GM21367 (cell line): ENCODE results near the gene SLC26A6.

Experiments
- ATAC-seq: cut with Tn5 transposase; IDR thresholded peaks from one replicate; pipeline ENCODE4 v1.9.1; 2021; ENCODE audit not compliant: unreplicated experiment

The SLC26A6 gene

GRCh38 chr3:48600711-48601621, 34.3 kb downstream of the SLC26A6 start:
- ATAC-seq: no peak

- no peak for ATAC-seq
Observed at GRCh38 chr3:48599509-48600285, 35.6 kb downstream of the SLC26A6 start.

DNA sequence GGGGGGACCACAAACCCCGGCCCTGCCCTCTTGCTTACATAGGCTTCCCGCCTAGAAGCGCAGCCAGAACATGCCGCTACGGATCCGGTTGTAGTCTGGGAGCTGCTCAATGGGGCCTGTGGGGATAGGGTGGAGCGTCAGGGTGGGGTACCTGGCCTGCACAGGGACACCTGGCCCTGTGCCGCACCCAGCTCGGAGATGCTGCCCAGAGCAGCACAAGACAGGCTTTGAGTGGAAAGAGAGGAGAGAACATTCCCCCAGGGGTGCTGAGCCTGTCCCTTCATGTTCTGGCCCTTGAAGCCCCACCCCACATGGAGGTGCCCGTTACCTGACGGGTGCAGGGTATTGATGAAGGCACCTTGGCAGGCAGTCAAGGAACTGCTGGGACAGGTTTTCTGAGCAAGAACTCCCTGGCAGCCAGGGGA, 36.2 kb downstream of the SLC26A6 start:
- ATAC-seq: no peak

- ATAC-seq: no peak
Observed at GRCh38 chr3:48598323-48599076, 36.8 kb downstream of the SLC26A6 start.

GRCh38 chr3:48597408-48597800, 37.9 kb downstream of the SLC26A6 start:
- ATAC-seq: no peak

DNA sequence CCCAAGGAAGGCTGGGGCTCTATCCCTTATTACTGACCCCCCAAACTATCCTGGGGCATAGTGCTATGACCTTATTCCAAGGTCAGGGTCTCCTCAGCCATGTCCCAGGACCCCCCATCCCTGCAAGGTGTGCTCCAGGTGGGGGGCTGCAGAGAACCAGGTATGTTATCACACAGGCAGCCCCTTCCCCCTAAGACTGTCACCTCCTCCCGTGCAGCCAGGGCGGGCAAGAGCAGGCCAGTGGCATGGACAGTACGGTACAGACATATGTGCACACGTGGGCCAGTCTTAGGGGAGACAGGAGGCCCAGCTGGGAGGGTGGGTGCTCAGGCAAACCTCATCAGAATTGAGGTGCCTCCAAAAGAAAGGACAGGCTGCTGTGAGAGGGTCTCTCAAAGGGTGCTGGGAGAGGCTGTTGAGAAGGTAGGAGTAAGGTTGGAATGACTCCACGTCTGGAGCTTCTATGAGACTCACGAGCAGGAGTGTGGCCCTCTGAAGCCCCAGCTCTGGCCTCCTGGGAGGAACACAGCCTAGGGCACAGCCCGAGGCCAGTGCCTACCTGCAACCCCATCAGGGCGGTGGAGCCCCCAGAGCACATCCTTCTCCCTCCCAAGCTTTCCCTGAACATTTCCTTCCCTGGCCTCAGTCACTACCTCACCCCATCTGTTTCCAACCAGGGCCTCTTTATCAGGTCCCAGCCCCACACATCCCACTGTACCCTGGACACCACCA, 38.4 kb downstream of the SLC26A6 start:
- no peak for ATAC-seq

GRCh38 chr3:48596157-48596556, 39.1 kb downstream of the SLC26A6 start:
- ATAC-seq: no peak

- ATAC-seq: no peak
Observed at GRCh38 chr3:48595526-48596121, 39.6 kb downstream of the SLC26A6 start.

GRCh38 chr3:48595075-48595525, 40.2 kb downstream of the SLC26A6 start, which contains the start of gene COL7A1:
Gene COL7A1, minus strand, starts transcription at chr3:48595329. Its CDS starts 170 bp downstream, at chr3:48595159.
- ATAC-seq: no peak

GRCh38 chr3:48594417-48595049, 40.7 kb downstream of the SLC26A6 start:
- no peak for ATAC-seq

DNA sequence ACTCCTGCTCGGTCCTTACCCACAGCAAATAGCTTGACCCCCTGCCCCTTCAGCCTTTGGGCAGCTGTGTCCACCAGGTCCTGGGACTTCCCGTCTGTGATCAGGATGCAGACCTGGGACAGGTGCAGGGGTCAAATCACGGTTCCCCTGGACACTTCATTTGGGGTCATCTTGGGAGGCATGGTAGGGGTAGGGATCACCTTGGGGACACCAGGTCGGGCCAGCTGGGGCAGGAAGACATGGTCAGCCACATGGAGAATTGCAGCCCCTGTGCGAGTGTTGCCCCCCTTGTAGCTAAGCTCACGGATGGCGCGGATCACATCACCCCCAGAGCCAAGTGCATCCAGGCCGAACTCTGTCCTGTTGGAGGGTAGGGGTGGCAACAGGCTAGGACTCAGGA, 41.9 kb downstream of the SLC26A6 start:
- no peak for ATAC-seq

- ATAC-seq: no peak
Observed at GRCh38 chr3:48592519-48593087, 42.7 kb downstream of the SLC26A6 start.

DNA sequence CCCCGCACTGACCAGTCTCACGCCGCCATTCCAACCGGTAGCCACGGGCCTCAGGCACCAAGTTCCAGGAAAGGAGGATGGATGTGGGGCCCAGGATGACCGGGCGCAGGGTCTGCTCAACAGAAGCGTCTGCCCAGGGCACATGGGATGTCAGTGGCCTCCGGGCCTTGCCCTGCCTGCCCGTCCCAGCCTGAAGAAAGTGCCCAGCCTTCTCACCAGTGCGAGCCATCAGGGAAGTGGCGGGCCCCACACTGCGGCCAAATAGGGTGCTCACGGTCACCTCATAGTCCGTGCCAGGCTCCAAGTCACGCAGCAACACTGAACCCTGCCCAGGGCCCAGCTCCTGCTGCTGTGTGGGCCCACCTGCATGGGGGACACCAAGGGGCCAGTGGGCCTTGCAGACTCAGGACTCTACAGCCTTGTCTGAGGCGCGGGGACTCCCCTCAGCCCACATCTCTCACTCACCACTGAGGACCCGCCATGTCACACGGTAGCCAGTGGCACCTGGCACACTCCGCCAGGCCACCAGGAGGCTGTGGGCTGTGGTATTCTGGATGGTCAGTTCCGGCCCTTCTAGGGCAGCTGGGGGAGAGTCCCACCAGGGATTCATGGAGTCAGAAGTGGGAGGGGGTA, 43.3 kb downstream of the SLC26A6 start:
- no peak for ATAC-seq

GRCh38 chr3:48591436-48591835, 43.8 kb downstream of the SLC26A6 start:
- ATAC-seq: no peak

DNA sequence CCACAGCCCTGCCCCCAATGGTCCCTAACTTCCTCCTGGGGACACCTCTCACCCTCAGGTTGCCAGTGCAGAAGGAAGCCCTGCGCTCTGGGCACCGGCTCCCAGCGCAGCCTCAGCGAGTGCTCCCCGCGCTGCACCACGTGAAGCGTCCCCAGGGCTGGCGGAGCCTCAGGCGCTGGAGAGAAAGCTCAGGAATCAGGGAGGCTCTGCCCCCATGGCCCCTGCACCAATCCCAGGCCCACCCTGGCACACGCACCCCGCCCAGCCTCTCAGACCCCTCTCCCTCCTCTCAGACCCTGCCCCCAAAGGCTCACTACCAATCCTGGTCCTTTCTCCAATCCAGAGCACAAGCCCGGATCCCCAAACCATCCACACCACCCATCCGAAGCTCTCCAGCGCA, 47.0 kb downstream of the SLC26A6 start:
- no peak for ATAC-seq

DNA sequence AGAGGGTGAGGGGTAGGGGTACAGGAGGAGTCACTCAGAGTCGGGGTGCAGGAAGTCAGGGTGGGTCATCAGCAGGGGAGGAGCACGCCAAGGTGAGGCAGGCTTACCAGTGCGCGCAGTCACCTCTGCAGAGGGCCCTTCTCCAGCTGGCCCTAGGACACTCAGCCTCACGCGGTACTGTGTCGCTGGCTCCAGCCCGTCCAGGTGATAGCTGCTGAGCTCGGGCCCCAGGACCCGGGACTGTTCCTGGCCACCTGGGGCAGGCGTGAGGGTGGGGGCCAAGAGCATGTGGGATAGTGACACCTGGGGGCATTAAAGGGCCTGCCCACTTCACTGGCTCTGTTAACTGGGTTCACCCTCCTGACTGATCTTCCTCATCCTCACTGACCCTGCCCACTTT, 47.6 kb downstream of the SLC26A6 start:
- ATAC-seq: no peak

- ATAC-seq: no peak
Observed at GRCh38 chr3:48585411-48585810, 49.9 kb downstream of the SLC26A6 start.

DNA sequence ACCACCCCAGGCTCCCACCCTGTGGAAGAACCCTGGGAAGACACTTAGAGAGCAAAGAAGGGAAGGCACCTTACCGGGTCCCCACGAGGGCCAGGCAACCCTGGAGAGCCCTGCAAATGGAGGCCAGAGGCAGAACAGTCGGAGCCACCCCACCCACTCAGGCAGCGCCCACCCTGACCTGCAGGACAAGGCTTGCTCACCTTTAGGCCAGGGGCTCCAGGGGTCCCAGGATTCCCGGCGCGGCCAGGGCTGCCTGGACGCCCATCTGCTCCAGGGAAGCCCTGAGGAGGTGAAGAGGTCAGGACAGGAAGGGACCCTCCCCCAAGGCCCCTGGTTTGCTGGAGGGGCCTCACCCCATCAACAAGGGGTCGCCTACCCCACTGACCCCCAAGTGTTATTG, 50.4 kb downstream of the SLC26A6 start:
- no peak for ATAC-seq
